Upper lobe of left lung (tissue), 4 donors: ENCODE results near the gene RAB36.

Experiments
- EP300 ChIP-seq, 4 donors: sonication (generic); formaldehyde crosslinking; IDR thresholded peaks; one replicate each; pipeline ENCODE4 v1.5.1; 2017; ENCODE audit warnings: antibody characterized with exemption in 4 of 4, control low read depth in 2 of 4
- TF ChIP-seq, protein P1 (sequence below), 6 experiments: fragments of 450-650 bp in 4 of 6; fragments of 200-600 bp in 2 of 6; sonication (generic) in 2 of 6; IDR thresholded peaks; one replicate each; pipeline ENCODE4 v1.5.1; 2016 to 2019; ENCODE audit warnings: antibody characterized with exemption in 6 of 6

DNA sequence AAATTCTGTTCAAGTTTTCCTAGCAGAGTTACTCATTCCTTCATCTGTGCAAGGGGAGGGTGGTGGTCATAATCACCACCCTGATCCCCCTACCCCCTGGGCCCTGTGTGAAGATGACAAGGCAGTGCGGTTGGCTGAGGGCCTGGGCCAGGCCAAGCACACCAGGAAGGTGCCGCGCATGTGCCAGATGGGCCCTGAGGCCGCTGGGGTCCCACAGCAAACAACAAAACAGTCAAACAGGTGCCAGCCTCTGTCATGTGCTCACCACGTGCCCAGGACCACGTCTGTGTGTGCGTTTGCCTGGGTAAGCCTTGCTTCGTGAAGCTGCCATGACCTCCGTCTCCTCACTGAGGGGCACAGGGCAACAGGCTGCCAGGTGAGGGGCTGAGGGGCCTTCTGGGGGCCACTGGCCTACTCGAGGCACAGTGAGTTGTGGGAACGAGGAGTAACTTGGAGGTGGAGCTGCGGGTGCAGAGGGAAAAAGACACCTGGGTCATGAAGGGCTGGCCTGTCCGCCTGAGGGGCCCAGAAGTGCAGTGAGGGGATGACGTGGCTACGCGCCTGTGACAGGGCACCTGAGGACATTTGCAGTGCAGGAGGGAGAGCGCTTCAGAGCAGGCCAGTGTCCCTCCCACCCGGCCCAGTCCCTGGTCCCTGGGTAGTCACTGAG lies 29.3 kb upstream of the RAB36 start:
- TF ChIP-seq, protein P1, sequence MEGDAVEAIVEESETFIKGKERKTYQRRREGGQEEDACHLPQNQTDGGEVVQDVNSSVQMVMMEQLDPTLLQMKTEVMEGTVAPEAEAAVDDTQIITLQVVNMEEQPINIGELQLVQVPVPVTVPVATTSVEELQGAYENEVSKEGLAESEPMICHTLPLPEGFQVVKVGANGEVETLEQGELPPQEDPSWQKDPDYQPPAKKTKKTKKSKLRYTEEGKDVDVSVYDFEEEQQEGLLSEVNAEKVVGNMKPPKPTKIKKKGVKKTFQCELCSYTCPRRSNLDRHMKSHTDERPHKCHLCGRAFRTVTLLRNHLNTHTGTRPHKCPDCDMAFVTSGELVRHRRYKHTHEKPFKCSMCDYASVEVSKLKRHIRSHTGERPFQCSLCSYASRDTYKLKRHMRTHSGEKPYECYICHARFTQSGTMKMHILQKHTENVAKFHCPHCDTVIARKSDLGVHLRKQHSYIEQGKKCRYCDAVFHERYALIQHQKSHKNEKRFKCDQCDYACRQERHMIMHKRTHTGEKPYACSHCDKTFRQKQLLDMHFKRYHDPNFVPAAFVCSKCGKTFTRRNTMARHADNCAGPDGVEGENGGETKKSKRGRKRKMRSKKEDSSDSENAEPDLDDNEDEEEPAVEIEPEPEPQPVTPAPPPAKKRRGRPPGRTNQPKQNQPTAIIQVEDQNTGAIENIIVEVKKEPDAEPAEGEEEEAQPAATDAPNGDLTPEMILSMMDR (IDR thresholded peaks at IDR 0.05), result no peak
- no peak for TF ChIP-seq EP300 (IDR thresholded peaks at IDR 0.05)
